Sigmoid colon (tissue), 4 donors: ENCODE data around the gene PARP3.

Source experiments
- CTCF ChIP-seq, 4 experiments: fragments of 450-650 bp in 3 of 4; fragments of 200-600 bp in 1 of 4; IDR thresholded peaks; one replicate each; pipeline ENCODE4 v1.5.1; 2016 to 2019; ENCODE audit warnings: antibody characterized with exemption in 4 of 4, mild to moderate bottlenecking in 3 of 4, moderate library complexity in 2 of 4
- POLR2A ChIP-seq, 2 donors: fragments of 450-650 bp; IDR thresholded peaks; one replicate each; pipeline ENCODE4 v1.6.1; 2016; ENCODE audit warnings: antibody characterized with exemption in 2 of 2, mild to moderate bottlenecking in 2 of 2, moderate library complexity in 2 of 2
- POLR2AphosphoS5 ChIP-seq, 4 donors: sonication (generic); formaldehyde crosslinking; IDR thresholded peaks; one replicate each; pipeline ENCODE4 v1.6.1; 2017; ENCODE audit warnings: antibody characterized with exemption in 4 of 4

GRCh38 chr3:51945926-51946705 is 4.0 kb downstream of the PARP3 start:
- TF ChIP-seq CTCF (IDR thresholded peaks at IDR 0.05) (no peak), POLR2AphosphoS5 (IDR thresholded peaks at IDR 0.05) (no peak), POLR2A (IDR thresholded peaks at IDR 0.05) (no peak)
